Prostate gland (tissue), 2 donors: ENCODE results near the gene THSD4.

ENCODE experiments used
- POLR2A ChIP-seq: fragments of 450-650 bp; IDR thresholded peaks from one replicate; pipeline ENCODE4 v1.6.1; 2016; ENCODE audit warnings: antibody characterized with exemption, mild to moderate bottlenecking
- POLR2AphosphoS5 ChIP-seq: sonication (generic); formaldehyde crosslinking; IDR thresholded peaks from one replicate; pipeline ENCODE4 v1.6.1; 2017; ENCODE audit warnings: antibody characterized with exemption
- TF ChIP-seq, protein P1 (sequence below), 4 experiments: fragments of 200-600 bp in 2 of 4; fragments of 450-650 bp in 2 of 4; sonication (generic) in 2 of 4; IDR thresholded peaks; 1 replicate in 3 of 4; 2 replicates in 1 of 4; pipeline ENCODE4 v1.5.1; 2016 to 2019; ENCODE audit warnings: antibody characterized with exemption in 4 of 4, mild to moderate bottlenecking in 2 of 4, moderate library complexity in 2 of 4

GRCh38 chr15:71366522-71366921, 251.3 kb downstream of the THSD4 start:
- TF ChIP-seq POLR2AphosphoS5, result no peak
- TF ChIP-seq, protein P1, sequence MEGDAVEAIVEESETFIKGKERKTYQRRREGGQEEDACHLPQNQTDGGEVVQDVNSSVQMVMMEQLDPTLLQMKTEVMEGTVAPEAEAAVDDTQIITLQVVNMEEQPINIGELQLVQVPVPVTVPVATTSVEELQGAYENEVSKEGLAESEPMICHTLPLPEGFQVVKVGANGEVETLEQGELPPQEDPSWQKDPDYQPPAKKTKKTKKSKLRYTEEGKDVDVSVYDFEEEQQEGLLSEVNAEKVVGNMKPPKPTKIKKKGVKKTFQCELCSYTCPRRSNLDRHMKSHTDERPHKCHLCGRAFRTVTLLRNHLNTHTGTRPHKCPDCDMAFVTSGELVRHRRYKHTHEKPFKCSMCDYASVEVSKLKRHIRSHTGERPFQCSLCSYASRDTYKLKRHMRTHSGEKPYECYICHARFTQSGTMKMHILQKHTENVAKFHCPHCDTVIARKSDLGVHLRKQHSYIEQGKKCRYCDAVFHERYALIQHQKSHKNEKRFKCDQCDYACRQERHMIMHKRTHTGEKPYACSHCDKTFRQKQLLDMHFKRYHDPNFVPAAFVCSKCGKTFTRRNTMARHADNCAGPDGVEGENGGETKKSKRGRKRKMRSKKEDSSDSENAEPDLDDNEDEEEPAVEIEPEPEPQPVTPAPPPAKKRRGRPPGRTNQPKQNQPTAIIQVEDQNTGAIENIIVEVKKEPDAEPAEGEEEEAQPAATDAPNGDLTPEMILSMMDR (IDR thresholded peaks at IDR 0.05), result no peak
- no peak for TF ChIP-seq POLR2A
